Measurements from ENCODE around the gene PPFIA1. TPM values are rescaled to one million over a fixed set of nuclear protein-coding genes. Genes with fewer than 3 reads are reported as not detected.
"Not testable (repeated sequence)": the region's sequence is repeated elsewhere in the genome, so short reads cannot be mapped to it uniquely, and the experiment has no call there.

Gene PPFIA1
- polyA plus RNA-seq, 1 donor from 2014 or later: 13.7 TPM

DNA sequence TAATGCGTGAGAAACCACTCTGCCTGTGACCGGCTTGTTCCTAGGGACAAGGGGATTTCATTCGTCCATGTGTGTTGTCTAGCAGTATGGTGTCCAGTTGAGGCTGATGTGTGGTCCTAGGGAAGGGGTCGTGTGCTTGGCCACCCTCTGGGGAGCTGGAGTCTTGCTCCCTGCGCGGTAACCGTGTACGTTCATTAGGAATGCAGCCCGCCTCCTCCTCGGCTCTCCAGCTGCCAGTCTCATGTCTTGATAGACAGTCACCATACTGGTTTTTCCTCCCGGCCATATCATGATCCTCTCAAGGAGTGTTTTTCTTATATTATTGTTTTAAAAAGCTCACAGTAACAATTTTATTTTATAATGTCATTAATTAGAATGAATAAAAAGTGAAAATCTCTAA is 133.8 kb downstream of the PPFIA1 start:
- H3K4me3 Mint-ChIP-seq: no peak overlapping the region
- peaks cover 8% of the 10 kb centered on the region for H3K27me3 Mint-ChIP-seq

GRCh38 chr11:70405679-70406395 is 135.3 kb downstream of the PPFIA1 start:
- peaks cover 6% of the 10 kb centered on the region for H3K27me3 Mint-ChIP-seq
- no peak overlapping the region for H3K27ac Mint-ChIP-seq
- H3K9me3 Mint-ChIP-seq: no peaks in the 10 kb centered on the region
- no peaks in the 10 kb centered on the region for H3K36me3 Mint-ChIP-seq
- no peaks in the 10 kb centered on the region for H3K4me1 Mint-ChIP-seq
- no peak overlapping the region for H3K4me3 Mint-ChIP-seq

More for the DNA sequence above, 133.8 kb downstream of the PPFIA1 start:
- peaks cover 0 to 3% (median 0%) of the 10 kb centered on the region in 3 donors for H3K9me3 Mint-ChIP-seq
- peaks cover 0 to 2% (median 0%) of the 10 kb centered on the region in 3 donors for H3K4me1 Mint-ChIP-seq
- no peak overlapping the region for H3K27ac Mint-ChIP-seq
- no peaks in the 10 kb centered on the region for H3K36me3 Mint-ChIP-seq

DNA sequence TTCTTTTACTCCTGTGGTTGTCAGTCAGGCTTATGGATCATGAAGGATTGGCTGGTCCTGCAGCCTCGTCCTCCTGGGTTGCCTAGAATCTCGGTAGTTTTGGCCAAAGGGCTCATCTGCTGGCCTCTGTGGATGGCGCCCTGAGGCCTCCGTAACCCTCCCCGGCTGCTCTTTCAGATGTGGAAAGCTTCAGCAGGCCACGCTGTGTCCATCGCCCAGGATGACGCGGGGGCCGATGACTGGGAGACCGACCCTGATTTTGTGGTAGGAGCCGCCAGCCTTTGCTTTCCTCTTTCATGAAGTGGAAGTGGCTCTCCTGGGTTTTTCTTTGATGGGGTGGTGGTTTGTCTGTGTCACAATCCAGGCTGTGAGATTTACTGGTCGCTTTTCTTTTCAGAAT is 136.6 kb downstream of the PPFIA1 start:
- Mint-ChIP-seq H3K4me1 (no peaks in the 10 kb centered on the region), H3K4me3 (no peak overlapping the region), H3K9me3 (no peaks in the 10 kb centered on the region), H3K27me3 (peaks cover 6% of the 10 kb centered on the region), H3K27ac (no peak overlapping the region), H3K36me3 (no peaks in the 10 kb centered on the region)

DNA sequence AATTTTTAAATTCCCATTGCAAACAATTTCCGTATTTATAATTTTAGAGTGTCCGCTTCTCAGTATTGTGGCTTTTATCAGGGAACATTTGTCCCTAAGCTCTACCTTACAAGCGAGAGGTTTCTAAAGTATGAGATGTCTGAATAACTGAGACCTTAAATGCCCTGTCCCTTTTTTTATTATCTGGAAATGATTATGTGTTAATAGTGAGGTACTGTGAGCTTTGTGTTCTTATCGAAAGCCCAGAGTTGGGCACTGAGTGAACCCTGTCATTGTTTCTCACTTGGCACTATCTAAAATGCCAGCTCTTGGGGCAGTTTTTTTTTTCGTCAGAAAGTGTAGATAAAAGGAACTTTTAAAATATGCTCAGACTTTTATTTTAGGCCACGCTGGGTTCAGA is 137.3 kb downstream of the PPFIA1 start:
- peaks cover 3% of the 10 kb centered on the region for H3K27me3 Mint-ChIP-seq
- no peak overlapping the region for H3K4me3 Mint-ChIP-seq
- H3K9me3 Mint-ChIP-seq: no peaks in the 10 kb centered on the region

GRCh38 chr11:70408326-70408725 is 137.8 kb downstream of the PPFIA1 start:
- H3K27ac Mint-ChIP-seq, H3K9me3 Mint-ChIP-seq, H3K4me1 Mint-ChIP-seq, H3K36me3 Mint-ChIP-seq, H3K27me3 Mint-ChIP-seq, H3K4me3 Mint-ChIP-seq: not testable (repeated sequence)

More for the DNA sequence above, 137.3 kb downstream of the PPFIA1 start:
- no peaks in the 10 kb centered on the region for H3K4me1 Mint-ChIP-seq
- no peak overlapping the region for H3K27ac Mint-ChIP-seq
- H3K36me3 Mint-ChIP-seq: no peaks in the 10 kb centered on the region

DNA sequence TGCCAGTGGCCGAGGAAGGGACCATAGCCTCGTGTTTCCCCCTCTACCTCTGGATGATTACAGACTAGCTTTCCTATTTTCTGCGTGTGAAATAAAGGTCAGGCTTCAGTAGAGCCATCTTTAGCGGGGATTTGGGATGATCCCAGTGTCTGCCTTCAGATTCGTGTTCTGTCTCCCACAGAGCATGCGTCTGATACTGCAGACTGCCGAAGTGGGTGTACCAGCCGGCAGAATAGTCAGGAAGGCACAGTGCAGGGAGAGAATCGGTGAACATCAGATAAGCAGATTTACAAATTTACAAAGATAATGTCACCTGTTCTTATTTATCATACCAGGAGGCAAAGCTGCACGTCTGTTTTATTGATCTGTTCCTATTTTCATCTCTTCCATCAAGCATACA is 138.9 kb downstream of the PPFIA1 start:
- Mint-ChIP-seq H3K36me3 (no peaks in the 10 kb centered on the region), H3K4me3 (no peak overlapping the region), H3K9me3 (no peaks in the 10 kb centered on the region), H3K4me1 (no peaks in the 10 kb centered on the region), H3K27me3 (peaks cover 7% of the 10 kb centered on the region), H3K27ac (no peak overlapping the region)

- no peaks in the 10 kb centered on the region for H3K9me3 Mint-ChIP-seq
- H3K4me3 Mint-ChIP-seq: no peak overlapping the region
- no peaks in the 10 kb centered on the region for H3K4me1 Mint-ChIP-seq
- H3K36me3 Mint-ChIP-seq: no peaks in the 10 kb centered on the region
- no peak overlapping the region for H3K27ac Mint-ChIP-seq
- peaks cover 9% of the 10 kb centered on the region for H3K27me3 Mint-ChIP-seq
These were observed 139.4 kb downstream of the PPFIA1 start for GRCh38 chr11:70409871-70410270.

GRCh38 chr11:70410276-70411205 is 140.1 kb downstream of the PPFIA1 start:
- peaks cover 0 to 3% (median 0%) of the 10 kb centered on the region in 3 donors for H3K4me1 Mint-ChIP-seq
- no peak overlapping the region for H3K4me3 Mint-ChIP-seq
- H3K36me3 Mint-ChIP-seq: no peaks in the 10 kb centered on the region
- H3K9me3 Mint-ChIP-seq: no peaks in the 10 kb centered on the region
- H3K27me3 Mint-ChIP-seq: peaks cover 14% of the 10 kb centered on the region
- no peak overlapping the region for H3K27ac Mint-ChIP-seq

GRCh38 chr11:70411713-70412452 is 141.4 kb downstream of the PPFIA1 start:
- peaks cover 0 to 3% (median 0%) of the 10 kb centered on the region in 3 donors for H3K4me1 Mint-ChIP-seq
- no peak overlapping the region for H3K4me3 Mint-ChIP-seq
- no peak overlapping the region for H3K27ac Mint-ChIP-seq
- peaks cover 15% of the 10 kb centered on the region for H3K27me3 Mint-ChIP-seq
- H3K36me3 Mint-ChIP-seq: no peaks in the 10 kb centered on the region
- H3K9me3 Mint-ChIP-seq: no peaks in the 10 kb centered on the region

- H3K27me3 Mint-ChIP-seq: peaks cover 17% of the 10 kb centered on the region
These were observed 142.7 kb downstream of the PPFIA1 start for GRCh38 chr11:70413151-70413550.

DNA sequence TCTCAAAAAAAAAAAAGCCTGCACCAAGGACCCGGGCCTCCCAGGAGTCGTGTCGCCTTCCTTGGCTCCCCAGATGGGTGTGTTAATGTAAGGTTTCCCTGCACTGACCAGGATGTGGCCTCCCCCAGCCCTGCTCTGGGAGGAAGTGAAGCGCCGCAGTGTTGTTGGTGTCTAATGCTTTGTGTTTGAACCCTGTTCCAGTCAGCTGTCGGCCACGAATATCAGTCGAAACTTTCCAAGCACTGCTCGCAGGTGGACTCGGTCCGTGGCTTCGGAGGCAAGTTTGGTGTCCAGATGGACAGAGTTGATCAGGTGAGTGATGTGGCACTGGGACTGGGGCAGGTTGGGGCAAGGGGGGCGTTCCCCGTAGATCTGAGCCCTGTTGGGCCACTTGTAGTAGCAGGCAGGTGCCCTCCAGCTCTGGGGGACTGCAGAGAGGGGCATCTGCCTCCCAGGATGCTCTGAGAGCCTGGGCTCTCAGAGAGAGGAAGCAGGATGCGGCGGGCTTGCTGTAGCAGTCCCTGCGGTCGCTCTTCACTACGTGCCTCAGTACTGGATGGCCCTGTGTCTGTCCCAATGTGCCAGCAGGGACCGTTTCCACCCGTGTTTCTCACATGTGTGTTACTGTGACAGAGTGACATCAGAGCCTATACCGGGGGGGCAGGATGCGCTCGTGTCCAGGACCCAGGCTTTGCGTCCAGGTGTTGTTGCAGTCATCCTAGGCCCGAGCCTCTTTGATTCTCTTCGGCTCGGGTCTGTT is 144.0 kb downstream of the PPFIA1 start:
- Mint-ChIP-seq H3K27me3 (peaks cover 17% of the 10 kb centered on the region), H3K36me3 (no peaks in the 10 kb centered on the region), H3K4me1 (peaks cover 0 to 3% (median 0%) of the 10 kb centered on the region in 3 donors), H3K27ac (no peak overlapping the region), H3K4me3 (no peak overlapping the region), H3K9me3 (no peaks in the 10 kb centered on the region)

More at GRCh38 chr11:70413151-70413550, 142.7 kb downstream of the PPFIA1 start:
- H3K9me3 Mint-ChIP-seq: no peaks in the 10 kb centered on the region
- H3K36me3 Mint-ChIP-seq: no peaks in the 10 kb centered on the region
- no peak overlapping the region for H3K4me3 Mint-ChIP-seq
- no peak overlapping the region for H3K27ac Mint-ChIP-seq
- H3K4me1 Mint-ChIP-seq: peaks cover 0 to 3% (median 0%) of the 10 kb centered on the region in 3 donors

DNA sequence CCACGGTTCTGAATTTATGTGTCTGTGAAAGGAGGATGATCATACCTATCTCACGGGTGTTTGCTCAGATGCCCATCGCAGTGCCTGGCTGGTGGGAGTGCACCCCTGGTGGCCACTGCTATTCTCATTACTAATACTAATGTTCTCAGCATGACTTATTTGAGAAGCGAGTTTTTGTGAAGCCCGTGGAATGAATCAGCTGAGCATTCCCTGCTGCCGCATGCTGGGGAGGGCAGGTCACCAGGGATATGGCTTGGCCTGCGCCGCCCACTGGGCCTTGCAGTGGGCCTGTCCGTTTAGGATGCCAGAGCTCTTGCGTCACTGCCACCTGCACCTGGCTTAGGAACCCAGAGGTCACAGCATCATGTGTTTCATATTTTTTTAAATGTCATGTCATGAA is 144.7 kb downstream of the PPFIA1 start:
- Mint-ChIP-seq H3K36me3 (no peaks in the 10 kb centered on the region), H3K4me3 (no peak overlapping the region), H3K27me3 (peaks cover 17% of the 10 kb centered on the region), H3K27ac (no peak overlapping the region), H3K4me1 (peaks cover 0 to 3% (median 0%) of the 10 kb centered on the region in 3 donors), H3K9me3 (no peaks in the 10 kb centered on the region)

DNA sequence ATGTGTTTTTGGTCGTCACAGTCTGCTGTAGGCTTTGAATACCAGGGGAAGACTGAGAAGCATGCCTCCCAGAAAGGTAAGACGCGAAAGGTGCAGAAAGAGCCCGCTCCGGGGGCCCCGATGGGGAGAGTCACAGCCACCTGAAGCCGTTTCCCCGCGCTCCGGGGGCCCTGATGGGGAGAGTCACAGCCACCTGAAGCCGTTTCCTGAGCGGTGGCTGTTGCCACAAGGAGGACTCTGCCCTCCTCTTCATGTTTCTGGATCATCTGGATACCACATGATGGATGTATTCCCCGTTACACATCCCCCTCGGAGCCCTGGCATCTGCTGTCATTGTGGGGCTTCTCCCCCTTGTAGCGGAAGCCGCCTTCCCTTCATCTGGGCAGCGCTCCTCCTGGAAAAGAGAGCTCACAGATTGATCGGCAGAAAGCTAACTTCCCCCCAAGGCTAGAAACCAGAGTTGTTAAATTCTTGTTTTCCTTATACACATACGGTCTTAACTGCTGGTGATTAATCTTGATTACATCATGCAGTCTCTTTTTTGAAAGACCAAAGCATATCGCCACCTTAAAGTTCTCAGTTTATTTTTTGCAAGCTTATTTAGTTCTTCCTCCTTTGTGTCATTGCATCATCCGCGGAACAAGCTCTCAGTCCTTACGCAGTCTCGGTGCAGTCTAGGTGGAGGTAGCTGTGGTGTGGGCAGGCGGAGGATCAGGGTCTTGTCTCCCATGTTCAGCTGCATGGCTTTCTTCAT is 145.3 kb downstream of the PPFIA1 start:
- no peaks in the 10 kb centered on the region for H3K36me3 Mint-ChIP-seq
- no peak overlapping the region for H3K27ac Mint-ChIP-seq
- peaks cover 19% of the 10 kb centered on the region for H3K27me3 Mint-ChIP-seq
- no peaks in the 10 kb centered on the region for H3K9me3 Mint-ChIP-seq
- peaks cover 0 to 3% (median 0%) of the 10 kb centered on the region in 3 donors for H3K4me1 Mint-ChIP-seq
- no peak overlapping the region for H3K4me3 Mint-ChIP-seq

DNA sequence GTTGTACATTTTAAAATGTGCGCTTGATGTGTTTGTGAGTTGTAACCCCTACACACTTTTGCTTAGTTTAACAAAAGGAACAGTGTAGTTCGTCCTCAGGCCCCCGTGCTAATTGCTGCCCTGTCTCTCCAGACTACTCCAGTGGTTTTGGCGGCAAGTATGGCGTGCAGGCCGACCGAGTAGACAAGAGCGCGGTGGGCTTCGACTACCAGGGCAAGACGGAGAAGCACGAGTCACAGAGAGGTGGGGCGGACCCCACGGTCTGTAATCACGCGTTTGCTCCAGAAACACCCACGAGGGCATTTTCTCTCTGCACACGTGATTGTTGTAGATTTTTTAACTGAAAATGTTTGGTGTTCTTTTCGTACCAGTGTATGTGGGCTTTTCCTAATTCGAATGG is 146.4 kb downstream of the PPFIA1 start:
- H3K4me3 Mint-ChIP-seq: no peak overlapping the region
- H3K4me1 Mint-ChIP-seq: peaks cover 0 to 3% (median 0%) of the 10 kb centered on the region in 3 donors
- H3K27me3 Mint-ChIP-seq: peaks cover 19% of the 10 kb centered on the region

More for the DNA sequence above, 146.4 kb downstream of the PPFIA1 start:
- Mint-ChIP-seq H3K27ac (no peak overlapping the region), H3K36me3 (no peaks in the 10 kb centered on the region), H3K9me3 (no peaks in the 10 kb centered on the region)

Measured in IgD-negative memory B cell (primary cell).